ENCODE data around the gene ASZ1.

The ASZ1 gene

GRCh38 chr7:117427258-117427701 lies at the start of gene ASZ1:
TSS of gene ASZ1 (minus strand) at chr7:117427493. CDS start at chr7:117427460, 33 bp downstream.
- no peak within 1 kb of the TSS for H3K27ac ChIP-seq (ENCODE audit: extremely low read depth, low read depth, low read length)
- POLR2A ChIA-PET, result no interaction called here
- H3K9me3 ChIP-seq (ENCODE audit: control insufficient read depth, insufficient read depth, low read depth, low read length), result no peaks in the 10 kb centered on the region
- H3K36me3 ChIP-seq (ENCODE audit: control insufficient read depth in 2 of 2, insufficient read depth in 1 of 2, low read length in 2 of 2), result no peaks in the 10 kb centered on the region
- CTCF ChIA-PET, result no interaction called here
- no peaks in the 10 kb centered on the region for H3K4me1 ChIP-seq (ENCODE audit: control insufficient read depth, insufficient read depth, low read length)
- no peak within 1 kb of the TSS for H3K4me3 ChIP-seq (ENCODE audit: low read depth, low read length)
- no peak for TF ChIP-seq SALL2 (tag by site-specific recombination; IDR thresholded peaks at IDR 0.05; ENCODE audit: borderline replicate concordance)
- no peak for TF ChIP-seq ZNF501 (tag by site-specific recombination; IDR thresholded peaks at IDR 0.05)
- no peak for TF ChIP-seq ZSCAN5A (tag by site-specific recombination; IDR thresholded peaks at IDR 0.05)
- TF ChIP-seq ZNF629 (tag by site-specific recombination; IDR thresholded peaks at IDR 0.05), result no peak
- no peak for TF ChIP-seq SETDB1 (IDR thresholded peaks at IDR 0.05; ENCODE audit: insufficient read length, low read length)
- no peak for TF ChIP-seq ZNF768 (tag by site-specific recombination; IDR thresholded peaks at IDR 0.05)
- no peak for TF ChIP-seq ZNF157 (tag by site-specific recombination; IDR thresholded peaks at IDR 0.05)
- TF ChIP-seq ZNF544 (tag by site-specific recombination; IDR thresholded peaks at IDR 0.05), result no peak
- TF ChIP-seq ZNF549 (tag by site-specific recombination; IDR thresholded peaks at IDR 0.05), result no peak

DNA sequence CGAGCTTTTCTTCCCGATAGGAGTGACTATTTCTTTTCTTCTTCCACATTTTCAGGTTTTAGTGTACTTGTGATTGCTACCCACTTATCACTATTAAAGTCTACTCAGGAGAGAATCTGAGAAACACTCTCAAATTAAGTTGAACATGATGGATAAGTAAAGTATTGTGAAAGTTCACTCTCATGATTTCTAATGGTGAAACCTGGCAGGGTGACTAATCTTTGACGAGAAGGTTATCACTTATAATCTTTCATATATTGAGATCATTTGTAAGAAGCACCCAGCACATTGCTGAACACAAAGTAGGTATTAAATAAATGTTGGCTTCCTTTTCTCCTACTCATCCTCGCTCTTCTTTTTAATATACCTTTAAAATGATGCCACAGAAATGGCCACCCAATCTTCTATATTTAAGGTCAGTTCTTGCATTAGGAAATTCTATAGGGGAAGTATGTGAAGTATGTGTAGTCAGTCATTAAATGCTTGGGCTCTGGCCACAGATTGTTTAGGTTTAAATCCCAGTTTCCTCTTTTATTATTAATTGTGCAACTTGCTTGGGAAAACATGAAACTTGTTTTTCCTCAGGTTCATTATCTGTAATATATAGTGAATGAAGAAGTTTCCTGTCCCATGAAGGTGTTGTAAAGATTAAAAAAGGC lies 49.4 kb upstream of the ASZ1 start:
- CTCF ChIA-PET, result no interaction called here
- POLR2A ChIA-PET, result no interaction called here
- TF ChIP-seq ZNF658 (tag by site-specific recombination; IDR thresholded peaks at IDR 0.05), result no peak
- TF ChIP-seq ZNF629 (tag by site-specific recombination; IDR thresholded peaks at IDR 0.05), result no peak
- TF ChIP-seq, protein P1, sequence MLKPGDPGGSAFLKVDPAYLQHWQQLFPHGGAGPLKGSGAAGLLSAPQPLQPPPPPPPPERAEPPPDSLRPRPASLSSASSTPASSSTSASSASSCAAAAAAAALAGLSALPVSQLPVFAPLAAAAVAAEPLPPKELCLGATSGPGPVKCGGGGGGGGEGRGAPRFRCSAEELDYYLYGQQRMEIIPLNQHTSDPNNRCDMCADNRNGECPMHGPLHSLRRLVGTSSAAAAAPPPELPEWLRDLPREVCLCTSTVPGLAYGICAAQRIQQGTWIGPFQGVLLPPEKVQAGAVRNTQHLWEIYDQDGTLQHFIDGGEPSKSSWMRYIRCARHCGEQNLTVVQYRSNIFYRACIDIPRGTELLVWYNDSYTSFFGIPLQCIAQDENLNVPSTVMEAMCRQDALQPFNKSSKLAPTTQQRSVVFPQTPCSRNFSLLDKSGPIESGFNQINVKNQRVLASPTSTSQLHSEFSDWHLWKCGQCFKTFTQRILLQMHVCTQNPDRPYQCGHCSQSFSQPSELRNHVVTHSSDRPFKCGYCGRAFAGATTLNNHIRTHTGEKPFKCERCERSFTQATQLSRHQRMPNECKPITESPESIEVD (tag by site-specific recombination; IDR thresholded peaks at IDR 0.05), result no peak
- no peak for TF ChIP-seq ZNF354C (tag by site-specific recombination; IDR thresholded peaks at IDR 0.05; ENCODE audit: borderline replicate concordance, low read depth)
- TF ChIP-seq ZSCAN18 (tag by site-specific recombination; IDR thresholded peaks at IDR 0.05), result no peak
- no peak for TF ChIP-seq PRDM10 (tag by site-specific recombination; IDR thresholded peaks at IDR 0.05)
- TF ChIP-seq KLF16 (tag by site-specific recombination; IDR thresholded peaks at IDR 0.05), result no peak
- TF ChIP-seq ZIC2 (tag by site-specific recombination; IDR thresholded peaks at IDR 0.05), result no peak
- TF ChIP-seq ZNF335 (tag by site-specific recombination; conservative IDR thresholded peaks at IDR 0.05), result no peak
- no peak for TF ChIP-seq INSM2 (tag by site-specific recombination; IDR thresholded peaks at IDR 0.05)
- TF ChIP-seq, protein P2, sequence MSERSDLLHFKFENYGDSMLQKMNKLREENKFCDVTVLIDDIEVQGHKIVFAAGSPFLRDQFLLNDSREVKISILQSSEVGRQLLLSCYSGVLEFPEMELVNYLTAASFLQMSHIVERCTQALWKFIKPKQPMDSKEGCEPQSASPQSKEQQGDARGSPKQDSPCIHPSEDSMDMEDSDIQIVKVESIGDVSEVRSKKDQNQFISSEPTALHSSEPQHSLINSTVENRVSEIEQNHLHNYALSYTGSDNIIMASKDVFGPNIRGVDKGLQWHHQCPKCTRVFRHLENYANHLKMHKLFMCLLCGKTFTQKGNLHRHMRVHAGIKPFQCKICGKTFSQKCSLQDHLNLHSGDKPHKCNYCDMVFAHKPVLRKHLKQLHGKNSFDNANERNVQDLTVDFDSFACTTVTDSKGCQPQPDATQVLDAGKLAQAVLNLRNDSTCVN (tag by site-specific recombination; optimal IDR thresholded peaks at IDR 0.05), result no peak
- no peak for TF ChIP-seq ZNF600 (tag by site-specific recombination; IDR thresholded peaks at IDR 0.05)
- Histone ChIP-seq H3K27ac (ENCODE audit: extremely low read depth, low read depth, low read length) (no peak overlapping the region), H3K4me3 (ENCODE audit: low read depth, low read length) (no peak overlapping the region), H3K36me3 (ENCODE audit: control insufficient read depth in 2 of 2, insufficient read depth in 1 of 2, low read length in 2 of 2) (no peaks in the 10 kb centered on the region), H3K9me3 (ENCODE audit: control insufficient read depth, insufficient read depth, low read depth, low read length) (no peaks in the 10 kb centered on the region), H3K4me1 (ENCODE audit: control insufficient read depth, insufficient read depth, low read length) (no peaks in the 10 kb centered on the region)
